K562 (cell line): ENCODE results near the gene ERCC6. TPM values are rescaled to one million over a fixed set of nuclear protein-coding genes. Genes with fewer than 3 reads are reported as not detected.
A peak's percentile ranks its signal among the peaks of the same experiment; 100 is the strongest.

ENCODE experiments used
- ATF7 ChIP-seq: fragments of 450-650 bp; IDR thresholded peaks from 2 replicates; pipeline ENCODE4 v1.7.1; 2014; ENCODE audit warnings: mild to moderate bottlenecking, moderate library complexity
- FOS ChIP-seq: IDR thresholded peaks from 3 replicates; pipeline ENCODE4 v1.6.1; 2011; ENCODE audit not compliant: insufficient read length; ENCODE audit errors: extremely low read depth
- KAT7 ChIP-seq: sonication (generic); formaldehyde crosslinking; IDR thresholded peaks from 2 replicates; pipeline ENCODE4 v1.8.0; 2022; ENCODE audit warnings: missing genetic modification reagents, mild to moderate bottlenecking, borderline replicate concordance
- L3MBTL2 ChIP-seq: fragments of 450-650 bp; IDR thresholded peaks from 2 replicates; pipeline ENCODE4 v1.6.1; 2016; ENCODE audit warnings: mild to moderate bottlenecking, moderate library complexity
- LCOR ChIP-seq: sonication (generic); formaldehyde crosslinking; IDR thresholded peaks from 2 replicates; pipeline ENCODE4 v1.8.0; 2022; ENCODE audit warnings: mild to moderate bottlenecking, missing genetic modification reagents
- MAZ ChIP-seq, 2 experiments: fragments of 450-650 bp in 1 of 2; sonication (generic) in 1 of 2; formaldehyde crosslinking; IDR thresholded peaks in 1 of 2; conservative IDR thresholded peaks in 1 of 2; 2 replicates each; pipeline versions ENCODE4 v1.4.0 to v1.5.0; 2020; ENCODE audit warnings: mild to moderate bottlenecking in 1 of 2, missing genetic modification reagents in 1 of 2
- MYNN ChIP-seq, 2 experiments: sonication (generic); formaldehyde crosslinking in 1 of 2; IDR thresholded peaks; 2 replicates each; pipeline versions ENCODE4 v1.5.0 to v1.6.1; 2016 to 2020; ENCODE audit warnings: antibody characterized with exemption in 1 of 2, missing genetic modification reagents in 1 of 2
- NEUROD1 ChIP-seq: fragments of 150-350 bp; IDR thresholded peaks from 2 replicates; pipeline ENCODE4 v1.6.1; 2014; ENCODE audit warnings: borderline replicate concordance, low read length, low read depth; ENCODE audit not compliant: partially characterized antibody
- NR4A1 ChIP-seq, 2 experiments: fragments of 250-450 bp in 1 of 2; fragments of 450-650 bp in 1 of 2; sonication (Bioruptor Pico) in 1 of 2; IDR thresholded peaks; 2 replicates each; pipeline versions ENCODE4 v1.4.0 to v1.6.1; 2016 to 2020; ENCODE audit warnings: mild to moderate bottlenecking in 2 of 2, missing compliant biosample characterization in 1 of 2, missing genetic modification characterization in 1 of 2, moderate library complexity in 1 of 2
- POLR2A ChIP-seq: fragments of 450-650 bp; conservative IDR thresholded peaks from 2 replicates; pipeline ENCODE4 v1.6.1; 2016
- SIN3A ChIP-seq, 2 experiments: fragments of 150-350 bp in 1 of 2; IDR thresholded peaks; 2 replicates each; pipeline ENCODE4 v1.6.1; 2011 to 2016; ENCODE audit warnings: borderline replicate concordance in 2 of 2, low read depth in 2 of 2, low read length in 2 of 2, mild to moderate bottlenecking in 2 of 2, moderate library complexity in 2 of 2; ENCODE audit not compliant: control insufficient read depth in 1 of 2
- TBP ChIP-seq: optimal IDR thresholded peaks from 2 replicates; pipeline ENCODE3; 2011; ENCODE audit warnings: low read depth, low read length, improper control_type of control experiment
- TOE1 ChIP-seq, 2 experiments: fragments of 450-650 bp in 1 of 2; sonication (generic) in 1 of 2; formaldehyde crosslinking in 1 of 2; IDR thresholded peaks; 2 replicates each; pipeline versions ENCODE4 v1.7.1 to v1.8.0; 2016 to 2022; ENCODE audit warnings: borderline replicate concordance in 2 of 2, mild to moderate bottlenecking in 2 of 2, antibody characterized with exemption in 1 of 2, inconsistent platforms in 1 of 2, low read depth in 1 of 2, missing genetic modification reagents in 1 of 2, moderate library complexity in 1 of 2
- ZBTB7A ChIP-seq: IDR thresholded peaks from 2 replicates; pipeline ENCODE4 v1.6.1; 2011; ENCODE audit warnings: low read depth, mild to moderate bottlenecking, low read length, moderate library complexity, borderline replicate concordance; ENCODE audit not compliant: control insufficient read depth
- ZFP36 ChIP-seq: fragments of 150-350 bp; IDR thresholded peaks from 2 replicates; pipeline ENCODE4 v1.6.1; 2018; ENCODE audit warnings: low read length, low read depth; ENCODE audit not compliant: partially characterized antibody
- ZNF586 ChIP-seq: fragments of 450-650 bp; formaldehyde crosslinking; conservative IDR thresholded peaks from 2 replicates; pipeline ENCODE4 v1.4.0; 2020; ENCODE audit warnings: mild to moderate bottlenecking, moderate library complexity
- polyA plus RNA-seq, 8 experiments: library from polyadenylated mRNA; depleted of rRNA in 4 of 8; stranded (reverse) in 5 of 8; unstranded in 3 of 8; fragments of >200 nt; fragmentation: Nextera tagmentation in 2 of 8; fragmentation: Illumina TruSeq in 1 of 8; extraction: Ambion mirVana in 2 of 8; extraction: Trizol in 1 of 8; gene quantifications; 2 replicates each; pipeline versions ENCODE4 v1.2.1 to v1.2.3, GENCODE V29; 2011 to 2014; ENCODE audit warnings: inconsistent platforms in 1 of 8, missing spikeins in 1 of 8
- total RNA-seq, 7 experiments: library from RNA; depleted of rRNA in 6 of 7; stranded (reverse); fragments of >200 nt in 6 of 7; fragmentation: Illumina TruSeq in 2 of 7; extraction: Trizol in 2 of 7; gene quantifications; 2 replicates each; pipeline versions ENCODE4 v1.2.1 to v1.2.3, GENCODE V29; 2011 to 2021; ENCODE audit warnings: low replicate concordance in 1 of 7
- TF ChIP-seq, protein P1 (sequence below): sonication (generic); formaldehyde crosslinking; IDR thresholded peaks from 2 replicates; pipeline ENCODE4 v1.8.0; 2022; ENCODE audit warnings: missing genetic modification reagents, mild to moderate bottlenecking, moderate library complexity, borderline replicate concordance
- TF ChIP-seq, protein P2 (sequence below): fragments of 250-450 bp; sonication (Bioruptor Pico); IDR thresholded peaks from 2 replicates; pipeline ENCODE4 v1.9.0; 2021; ENCODE audit warnings: mild to moderate bottlenecking
- TF ChIP-seq, protein P3 (sequence below): sonication (generic); formaldehyde crosslinking; IDR thresholded peaks from 2 replicates; pipeline ENCODE4 v1.8.1; 2023; ENCODE audit warnings: missing genetic modification reagents, mild to moderate bottlenecking, borderline replicate concordance

ERCC6 gene
- total and polyA plus RNA-seq, 9 of the 15 experiments (the other 6 are each of a cell fraction or from before 2014, with no cell fraction given), result 7.8 to 17.7 (median 11.8) TPM

DNA sequence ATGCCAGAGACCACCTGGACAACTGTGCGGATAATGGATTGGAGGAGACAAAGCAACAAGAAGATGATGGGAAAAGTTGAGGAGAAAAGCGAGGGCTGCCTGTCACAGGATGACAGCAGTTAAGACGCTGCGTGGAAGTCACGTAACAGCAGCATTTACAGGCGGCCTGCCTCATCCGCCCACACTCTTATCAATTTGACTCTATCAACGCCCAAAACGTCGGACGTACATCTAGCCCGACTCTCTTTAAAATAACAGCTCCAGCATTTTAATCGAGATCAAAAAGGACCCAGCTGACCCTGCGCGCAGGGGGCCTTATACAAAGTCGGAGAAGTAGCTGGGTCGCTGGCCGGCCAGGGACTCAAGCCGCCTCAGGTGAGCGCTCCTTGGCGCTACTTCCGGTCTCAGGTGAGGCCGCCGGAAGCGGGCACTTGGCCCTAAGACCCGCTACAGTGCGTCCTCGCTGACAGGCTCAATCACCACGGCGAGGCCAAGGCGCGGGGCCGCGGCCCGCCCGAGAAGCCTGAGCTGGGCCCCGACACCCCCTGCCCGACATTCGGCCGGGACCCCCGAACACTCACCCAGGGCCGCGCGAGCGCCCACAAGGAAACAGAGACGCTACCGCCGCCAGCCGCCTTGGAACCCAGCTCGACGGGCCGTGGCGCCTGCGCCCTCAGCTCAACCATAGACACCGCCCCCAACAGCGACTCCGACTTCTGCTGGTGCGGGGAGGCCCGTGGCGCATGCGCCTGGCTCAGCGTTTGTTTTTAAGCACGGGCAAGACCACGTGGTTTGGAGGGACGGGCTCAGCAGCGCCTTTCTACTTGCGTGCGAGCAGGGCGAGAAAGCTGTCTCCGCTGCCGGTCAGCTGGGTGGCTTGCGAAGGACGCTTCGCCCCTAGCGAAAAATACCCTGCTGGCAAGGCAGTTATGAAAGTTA is at the start of gene ERCC6 (continued):
- TF ChIP-seq L3MBTL2 (peak; percentile 98), MAZ (CRISPR knock-in tag; conservative IDR thresholded peaks at IDR 0.05 in 1 of 2, IDR thresholded peaks at IDR 0.05 in 1 of 2) (peak; percentile 25 to 70; a peak in 2 of 4 replicates), MYNN (IDR thresholded peaks at IDR 0.05) (no peak), MYNN (CRISPR knock-in tag; IDR thresholded peaks at IDR 0.05) (no peak), TOE1 (IDR thresholded peaks at IDR 0.05; ENCODE audit: borderline replicate concordance) (peak; percentile 93), TOE1 (CRISPR knock-in tag; IDR thresholded peaks at IDR 0.05; ENCODE audit: borderline replicate concordance, low read depth) (no peak), LCOR (CRISPR knock-in tag) (peak; percentile 58; the same call in 1 of the 2 replicates), SIN3A (IDR thresholded peaks at IDR 0.05; ENCODE audit: borderline replicate concordance in 2 of 2, control insufficient read depth in 1 of 2, low read depth in 2 of 2, low read length in 2 of 2) (peak; percentile 85 to 98; a peak in 3 of 4 replicates), ATF7 (peak; percentile 71; the same call in 1 of the 2 replicates), ZBTB7A (peak; percentile 80; the same call in 1 of the 2 replicates), KAT7 (CRISPR knock-in tag) (no peak), POLR2A (peak; percentile 93), NEUROD1 (no peak), FOS (no peak), ZFP36 (peak; percentile 73), NR4A1 (CRISPR knock-in tag; IDR thresholded peaks at IDR 0.05) (0 out of 2 replicates have a peak, but pooled peaks have one; percentile 39), NR4A1 (tag; IDR thresholded peaks at IDR 0.05) (peak; percentile 68), ZNF586 (CRISPR knock-in tag) (no peak), TBP (peak; percentile 69)
- TF ChIP-seq, protein P1, sequence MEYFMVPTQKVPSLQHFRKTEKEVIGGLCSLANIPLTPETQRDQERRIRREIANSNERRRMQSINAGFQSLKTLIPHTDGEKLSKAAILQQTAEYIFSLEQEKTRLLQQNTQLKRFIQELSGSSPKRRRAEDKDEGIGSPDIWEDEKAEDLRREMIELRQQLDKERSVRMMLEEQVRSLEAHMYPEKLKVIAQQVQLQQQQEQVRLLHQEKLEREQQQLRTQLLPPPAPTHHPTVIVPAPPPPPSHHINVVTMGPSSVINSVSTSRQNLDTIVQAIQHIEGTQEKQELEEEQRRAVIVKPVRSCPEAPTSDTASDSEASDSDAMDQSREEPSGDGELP (CRISPR knock-in tag), result peak; percentile 99
- TF ChIP-seq, protein P2, sequence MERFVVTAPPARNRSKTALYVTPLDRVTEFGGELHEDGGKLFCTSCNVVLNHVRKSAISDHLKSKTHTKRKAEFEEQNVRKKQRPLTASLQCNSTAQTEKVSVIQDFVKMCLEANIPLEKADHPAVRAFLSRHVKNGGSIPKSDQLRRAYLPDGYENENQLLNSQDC, result peak; percentile 70; the same call in 1 of the 2 replicates
- TF ChIP-seq, protein P3, sequence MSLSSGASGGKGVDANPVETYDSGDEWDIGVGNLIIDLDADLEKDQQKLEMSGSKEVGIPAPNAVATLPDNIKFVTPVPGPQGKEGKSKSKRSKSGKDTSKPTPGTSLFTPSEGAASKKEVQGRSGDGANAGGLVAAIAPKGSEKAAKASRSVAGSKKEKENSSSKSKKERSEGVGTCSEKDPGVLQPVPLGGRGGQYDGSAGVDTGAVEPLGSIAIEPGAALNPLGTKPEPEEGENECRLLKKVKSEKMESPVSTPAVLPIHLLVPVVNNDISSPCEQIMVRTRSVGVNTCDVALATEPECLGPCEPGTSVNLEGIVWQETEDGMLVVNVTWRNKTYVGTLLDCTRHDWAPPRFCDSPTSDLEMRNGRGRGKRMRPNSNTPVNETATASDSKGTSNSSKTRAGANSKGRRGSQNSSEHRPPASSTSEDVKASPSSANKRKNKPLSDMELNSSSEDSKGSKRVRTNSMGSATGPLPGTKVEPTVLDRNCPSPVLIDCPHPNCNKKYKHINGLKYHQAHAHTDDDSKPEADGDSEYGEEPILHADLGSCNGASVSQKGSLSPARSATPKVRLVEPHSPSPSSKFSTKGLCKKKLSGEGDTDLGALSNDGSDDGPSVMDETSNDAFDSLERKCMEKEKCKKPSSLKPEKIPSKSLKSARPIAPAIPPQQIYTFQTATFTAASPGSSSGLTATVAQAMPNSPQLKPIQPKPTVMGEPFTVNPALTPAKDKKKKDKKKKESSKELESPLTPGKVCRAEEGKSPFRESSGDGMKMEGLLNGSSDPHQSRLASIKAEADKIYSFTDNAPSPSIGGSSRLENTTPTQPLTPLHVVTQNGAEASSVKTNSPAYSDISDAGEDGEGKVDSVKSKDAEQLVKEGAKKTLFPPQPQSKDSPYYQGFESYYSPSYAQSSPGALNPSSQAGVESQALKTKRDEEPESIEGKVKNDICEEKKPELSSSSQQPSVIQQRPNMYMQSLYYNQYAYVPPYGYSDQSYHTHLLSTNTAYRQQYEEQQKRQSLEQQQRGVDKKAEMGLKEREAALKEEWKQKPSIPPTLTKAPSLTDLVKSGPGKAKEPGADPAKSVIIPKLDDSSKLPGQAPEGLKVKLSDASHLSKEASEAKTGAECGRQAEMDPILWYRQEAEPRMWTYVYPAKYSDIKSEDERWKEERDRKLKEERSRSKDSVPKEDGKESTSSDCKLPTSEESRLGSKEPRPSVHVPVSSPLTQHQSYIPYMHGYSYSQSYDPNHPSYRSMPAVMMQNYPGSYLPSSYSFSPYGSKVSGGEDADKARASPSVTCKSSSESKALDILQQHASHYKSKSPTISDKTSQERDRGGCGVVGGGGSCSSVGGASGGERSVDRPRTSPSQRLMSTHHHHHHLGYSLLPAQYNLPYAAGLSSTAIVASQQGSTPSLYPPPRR, result no peak; the same call in 1 of the 2 replicates
